Omental fat pad (tissue), 4 donors: ENCODE measurements around the gene RPL26. TPM values are rescaled to one million over a fixed set of nuclear protein-coding genes. Genes with fewer than 3 reads are reported as not detected.
"Not testable (repeated sequence)": the region's sequence is repeated elsewhere in the genome, so short reads cannot be mapped to it uniquely, and the experiment has no call there.

Experiments
- ATAC-seq: fragments of 150-250 bp; one replicate; pipeline ENCODE4 v1.9.1; 2016; ENCODE audit warnings: mild to moderate bottlenecking, moderate library complexity; ENCODE audit not compliant: low FRiP score
- DNase-seq: peaks from one replicate; pipeline ENCODE4 v3.0.0-alpha.2; 2019; ENCODE audit warnings: low spot score
- total RNA-seq, 4 donors: library from RNA; depleted of rRNA; stranded (reverse); fragments of >200 nt; gene quantifications; one replicate each; pipeline ENCODE4 v1.1.0, GENCODE V29; 2016
- TF ChIP-seq, protein P1 (sequence below), 3 donors: fragments of 450-650 bp; IDR thresholded peaks; one replicate each; pipeline ENCODE4 v1.5.1; 2016 to 2017; ENCODE audit warnings: antibody characterized with exemption in 3 of 3, mild to moderate bottlenecking in 3 of 3, moderate library complexity in 2 of 3

Gene RPL26
- total RNA-seq, 4 donors from 2014 or later: 3,452 to 4,057 (median 3,629) TPM

DNA sequence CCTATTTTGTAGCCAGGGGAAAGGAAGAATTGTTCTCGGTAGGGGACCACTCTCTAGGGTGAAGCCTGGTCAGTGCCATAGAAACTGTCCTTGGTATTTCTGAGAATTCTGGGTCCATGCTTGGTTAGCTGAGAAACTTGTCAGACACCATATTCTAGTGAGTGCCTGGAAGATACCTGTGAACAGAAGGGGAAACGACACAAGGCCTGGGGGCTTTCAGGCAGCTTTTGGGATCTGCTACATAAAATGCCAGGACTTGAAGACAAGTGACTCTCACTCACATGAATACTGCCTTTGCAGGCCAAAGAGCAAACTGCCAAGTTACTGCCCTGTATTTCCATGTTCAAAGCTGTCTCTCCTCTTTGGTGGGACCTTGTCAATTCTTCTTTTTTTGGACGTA lies 25.1 kb downstream of the RPL26 start:
- no peak for DNase-seq
- no peak for ATAC-seq
- TF ChIP-seq, protein P1, sequence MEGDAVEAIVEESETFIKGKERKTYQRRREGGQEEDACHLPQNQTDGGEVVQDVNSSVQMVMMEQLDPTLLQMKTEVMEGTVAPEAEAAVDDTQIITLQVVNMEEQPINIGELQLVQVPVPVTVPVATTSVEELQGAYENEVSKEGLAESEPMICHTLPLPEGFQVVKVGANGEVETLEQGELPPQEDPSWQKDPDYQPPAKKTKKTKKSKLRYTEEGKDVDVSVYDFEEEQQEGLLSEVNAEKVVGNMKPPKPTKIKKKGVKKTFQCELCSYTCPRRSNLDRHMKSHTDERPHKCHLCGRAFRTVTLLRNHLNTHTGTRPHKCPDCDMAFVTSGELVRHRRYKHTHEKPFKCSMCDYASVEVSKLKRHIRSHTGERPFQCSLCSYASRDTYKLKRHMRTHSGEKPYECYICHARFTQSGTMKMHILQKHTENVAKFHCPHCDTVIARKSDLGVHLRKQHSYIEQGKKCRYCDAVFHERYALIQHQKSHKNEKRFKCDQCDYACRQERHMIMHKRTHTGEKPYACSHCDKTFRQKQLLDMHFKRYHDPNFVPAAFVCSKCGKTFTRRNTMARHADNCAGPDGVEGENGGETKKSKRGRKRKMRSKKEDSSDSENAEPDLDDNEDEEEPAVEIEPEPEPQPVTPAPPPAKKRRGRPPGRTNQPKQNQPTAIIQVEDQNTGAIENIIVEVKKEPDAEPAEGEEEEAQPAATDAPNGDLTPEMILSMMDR (IDR thresholded peaks at IDR 0.05): no peak

- TF ChIP-seq, protein P1 (IDR thresholded peaks at IDR 0.05): no peak
- ATAC-seq (no peak), DNase-seq (no peak)
Measured at GRCh38 chr17:8354236-8354635, 28.8 kb downstream of the RPL26 start.

- DNase-seq (no peak), ATAC-seq (no peak)
Measured at GRCh38 chr17:8353736-8354135, 29.3 kb downstream of the RPL26 start.

GRCh38 chr17:8350339-8350738 lies 32.7 kb downstream of the RPL26 start:
- DNase-seq (no peak), ATAC-seq (no peak)
- TF ChIP-seq, protein P1 (IDR thresholded peaks at IDR 0.05): no peak

More at GRCh38 chr17:8353736-8354135, 29.3 kb downstream of the RPL26 start:
- TF ChIP-seq, protein P1 (IDR thresholded peaks at IDR 0.05): no peak

DNA sequence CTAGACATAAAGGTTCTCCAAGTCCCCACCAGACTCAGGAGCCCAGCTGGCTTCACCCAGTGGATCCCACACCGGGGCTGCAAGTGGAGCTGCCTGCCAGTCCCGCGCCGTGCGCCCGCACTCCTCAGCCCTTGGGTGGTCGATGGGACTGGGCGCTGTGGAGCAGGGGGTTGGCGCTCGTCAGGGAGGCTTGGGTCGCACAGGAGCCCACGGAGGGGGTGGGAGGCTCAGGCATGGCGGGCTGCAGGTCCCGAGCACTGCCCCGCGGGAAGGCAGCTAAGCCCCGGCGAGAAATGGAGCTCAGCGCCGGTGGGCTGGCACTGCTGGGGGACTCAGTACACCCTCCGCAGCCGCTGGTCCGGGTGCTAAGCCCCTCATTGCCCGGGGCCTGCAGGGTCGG lies 36.0 kb downstream of the RPL26 start:
- DNase-seq, ATAC-seq: not testable (repeated sequence)

- ATAC-seq: no peak
- DNase-seq: no peak
- TF ChIP-seq, protein P1 (IDR thresholded peaks at IDR 0.05): no peak
Measured at GRCh38 chr17:8345951-8346665, 36.9 kb downstream of the RPL26 start.

DNA sequence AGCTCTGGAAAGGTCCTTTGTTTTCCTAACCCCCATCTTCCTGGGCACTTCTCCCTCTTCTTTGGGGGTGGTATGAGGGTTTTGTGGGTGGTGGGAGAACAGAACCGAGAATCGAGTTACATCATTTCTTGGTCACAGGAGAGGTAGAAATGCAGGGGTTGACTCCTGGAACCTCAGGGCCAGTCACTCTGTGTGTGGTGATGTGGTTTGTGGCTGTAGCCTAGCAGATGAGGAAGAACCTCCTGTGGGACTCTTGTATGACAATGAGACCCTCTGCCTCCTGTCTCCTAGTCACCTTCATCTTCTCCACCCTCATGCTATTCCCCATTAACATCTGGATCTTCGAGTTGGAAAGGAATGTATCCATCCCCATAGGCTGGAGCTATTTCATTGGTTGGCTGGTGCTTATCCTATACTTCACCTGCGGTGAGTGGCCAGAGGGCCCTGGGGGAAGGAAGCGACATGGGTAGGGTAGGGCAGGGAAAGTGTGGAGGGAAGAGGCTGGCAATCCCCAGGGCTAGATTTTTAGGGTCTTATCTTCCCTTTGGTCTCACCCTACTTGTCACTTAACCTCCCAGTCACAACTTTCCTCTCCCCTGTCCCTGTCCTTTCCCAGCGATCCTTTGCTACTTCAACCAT lies 37.8 kb downstream of the RPL26 start:
- no peak for ATAC-seq
- no peak for DNase-seq
- TF ChIP-seq, protein P1 (IDR thresholded peaks at IDR 0.05): no peak
